ENCODE measurements around the gene NBPF11. TPM values are rescaled to one million over a fixed set of nuclear protein-coding genes. Genes with fewer than 3 reads are reported as not detected.
"Not testable (repeated sequence)": the region's sequence is repeated elsewhere in the genome, so short reads cannot be mapped to it uniquely, and the experiment has no call there.

NBPF11 gene
- total and polyA plus RNA-seq, 2 of the 8 experiments (the other 6 are each of a cell fraction or from before 2014, with no cell fraction given) = 8.7 to 9.2 TPM

DNA sequence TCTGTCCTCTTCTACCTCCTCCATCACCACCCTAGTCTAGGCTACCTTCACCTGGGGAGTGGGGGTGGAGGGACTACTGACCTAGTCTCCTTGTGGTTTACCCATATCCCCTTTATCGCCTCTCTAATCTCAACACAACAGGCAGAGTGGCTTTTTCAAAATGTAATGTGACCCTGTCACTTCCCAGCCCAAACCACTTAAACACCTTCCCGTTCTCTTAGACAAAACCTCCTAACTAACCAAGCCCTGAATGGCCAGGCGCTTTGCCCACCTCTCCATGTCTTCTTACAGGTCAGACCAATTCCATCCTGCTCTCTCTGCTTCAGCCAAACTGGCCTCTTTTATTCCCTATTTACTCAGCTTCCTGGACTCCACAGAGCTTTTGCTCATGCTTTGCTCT is 714 bp upstream of the NBPF11 start:
- H2BK20ac ChIP-seq (ENCODE audit: low read length); H3K79me2 ChIP-seq (ENCODE audit: control insufficient read depth in 1 of 2, insufficient read depth in 2 of 2, low read length in 2 of 2); H3K27me3 ChIP-seq (replicated peaks in 1 of 4; ENCODE audit: control insufficient read depth in 3 of 4, extremely low read depth in 1 of 4, insufficient read depth in 3 of 4, low read length in 3 of 4); H3K79me1 ChIP-seq (ENCODE audit: low read depth, low read length); H2AK5ac ChIP-seq (ENCODE audit: low read depth, low read length); H2BK120ac ChIP-seq (replicated peaks; ENCODE audit: low read depth, low read length); H3K9me3 ChIP-seq (ENCODE audit: insufficient read depth in 2 of 2, low read depth in 1 of 2, low read length in 1 of 2); H3K18ac ChIP-seq (ENCODE audit: extremely low read depth, low read length); H3K4me1 ChIP-seq (replicated peaks in 1 of 4; ENCODE audit: control insufficient read depth in 3 of 4, insufficient read depth in 4 of 4, low read length in 3 of 4); H3K27ac ChIP-seq (ENCODE audit: low read depth, low read length); POLR2A ChIA-PET (ENCODE audit: partially characterized antibody); DNase-seq (ENCODE audit: low read depth in 1 of 2, low spot score in 2 of 2); H3K9ac ChIP-seq (replicated peaks in 1 of 4; ENCODE audit: extremely low read depth in 1 of 4, low read depth in 3 of 4, low read length in 3 of 4); H3K4ac ChIP-seq (replicated peaks; ENCODE audit: insufficient read length, low read depth, low read length); CTCF ChIA-PET (ENCODE audit: partially characterized antibody); H4K91ac ChIP-seq (replicated peaks; ENCODE audit: insufficient read length, low read length); H2AFZ ChIP-seq (ENCODE audit: low read length); H3K4me3 ChIP-seq (ENCODE audit: extremely low read depth in 1 of 4, insufficient read depth in 2 of 4, low read depth in 3 of 4, low read length in 4 of 4); H3K56ac ChIP-seq (replicated peaks; ENCODE audit: insufficient read length, low read depth, low read length); H4K8ac ChIP-seq (ENCODE audit: extremely low read depth, insufficient read depth, low read length); FAIRE-seq; H2BK12ac ChIP-seq (ENCODE audit: low read depth, low read length); H4K20me1 ChIP-seq (replicated peaks in 1 of 2; ENCODE audit: control insufficient read depth in 1 of 2, insufficient read depth in 2 of 2, low read length in 2 of 2); H2BK5ac ChIP-seq (ENCODE audit: low read depth, low read length); H3K23ac ChIP-seq (ENCODE audit: insufficient read length); H3K14ac ChIP-seq (ENCODE audit: insufficient read length); H3K36me3 ChIP-seq (ENCODE audit: control insufficient read depth in 2 of 4, insufficient read depth in 4 of 4, low read length in 3 of 4); H2BK15ac ChIP-seq (ENCODE audit: low read length); H3K4me2 ChIP-seq (ENCODE audit: insufficient read depth in 1 of 2, low read depth in 2 of 2, low read length in 2 of 2); H3K23me2 ChIP-seq (ENCODE audit: low read depth, low read length); H4K5ac ChIP-seq (ENCODE audit: insufficient read length, low read depth, low read length): not testable (repeated sequence)
- WGBS, 2 experiments (ENCODE audit: extremely low coverage in 1 of 2, insufficient coverage in 1 of 2, insufficient read length in 1 of 2, insufficient replicate concordance in 2 of 2, low coverage in 1 of 2, low lambda C conversion rate in 2 of 2, missing lambda C conversion rate in 1 of 2) = 84% methylated on average over 3 of the region's 3 CpGs; no CpG with 5 or more reads in 1 of the 2 experiments

Data from H1 (cell line).